Bronchial epithelial cell (primary cell): ENCODE data around the gene CD300A. TPM values are rescaled to one million over a fixed set of nuclear protein-coding genes. Genes with fewer than 3 reads are reported as not detected.

Source experiments
- DNase-seq: peaks from one replicate; pipeline ENCODE4 v3.0.0-alpha.2; 2010; ENCODE audit warnings: low read depth
- FAIRE-seq: peaks from 2 replicates; lab custom pipeline; 2011; peaks lifted over from hg19 to GRCh38; lab: Jason Lieb, UNC
- H3K27me3 ChIP-seq: 2 replicates; pipeline ENCODE4 v1.5.1; 2011; ENCODE audit warnings: low read length; ENCODE audit not compliant: control insufficient read depth, insufficient read depth
- H3K36me3 ChIP-seq: 2 replicates; pipeline ENCODE4 v1.5.1; 2011; ENCODE audit warnings: low read length; ENCODE audit not compliant: control insufficient read depth, insufficient read depth
- H3K4me3 ChIP-seq: 2 replicates; pipeline ENCODE4 v1.5.1; 2011; ENCODE audit warnings: mild to moderate bottlenecking, low read depth, low read length, control low read depth
- total RNA-seq: library from RNA; depleted of rRNA; stranded (reverse); fragments of >200 nt; gene quantifications from 2 replicates; pipeline ENCODE4 v1.2.1, GENCODE V29; 2014
- TF ChIP-seq, protein P1 (sequence below): IDR thresholded peaks from 2 replicates; pipeline ENCODE4 v1.5.1; 2011; ENCODE audit warnings: mild to moderate bottlenecking, moderate library complexity, low read length, control low read depth, inconsistent platforms; ENCODE audit not compliant: insufficient read depth, severe bottlenecking

The CD300A gene
- total RNA-seq, 1 donor from 2014 or later, result not detected

DNA sequence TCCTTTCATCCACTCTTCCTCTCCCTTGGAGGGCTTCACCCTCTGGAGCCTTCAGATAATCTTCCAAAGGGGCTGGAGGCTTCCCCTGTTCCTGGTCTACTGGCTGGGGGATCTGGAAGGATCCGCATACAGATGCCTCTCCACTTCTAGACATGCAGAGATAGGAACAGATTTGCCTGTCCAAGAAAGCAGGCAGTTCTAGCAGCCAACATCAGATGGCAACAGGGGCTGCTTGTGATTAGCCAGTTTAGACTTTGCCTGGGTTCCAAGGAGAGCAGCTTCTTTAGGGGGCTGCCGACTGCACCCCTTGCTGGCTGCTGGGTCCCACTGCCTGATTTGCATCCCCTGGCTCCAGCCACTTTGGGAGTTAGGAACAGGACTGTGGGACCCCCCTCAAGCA, 6.2 kb upstream of the CD300A start:
- FAIRE-seq (no peak), DNase-seq (no peak)
- Histone ChIP-seq H3K36me3 (no peaks in the 10 kb centered on the region), H3K4me3 (no peak overlapping the region), H3K27me3 (peaks cover 3% of the 10 kb centered on the region)
- TF ChIP-seq, protein P1, sequence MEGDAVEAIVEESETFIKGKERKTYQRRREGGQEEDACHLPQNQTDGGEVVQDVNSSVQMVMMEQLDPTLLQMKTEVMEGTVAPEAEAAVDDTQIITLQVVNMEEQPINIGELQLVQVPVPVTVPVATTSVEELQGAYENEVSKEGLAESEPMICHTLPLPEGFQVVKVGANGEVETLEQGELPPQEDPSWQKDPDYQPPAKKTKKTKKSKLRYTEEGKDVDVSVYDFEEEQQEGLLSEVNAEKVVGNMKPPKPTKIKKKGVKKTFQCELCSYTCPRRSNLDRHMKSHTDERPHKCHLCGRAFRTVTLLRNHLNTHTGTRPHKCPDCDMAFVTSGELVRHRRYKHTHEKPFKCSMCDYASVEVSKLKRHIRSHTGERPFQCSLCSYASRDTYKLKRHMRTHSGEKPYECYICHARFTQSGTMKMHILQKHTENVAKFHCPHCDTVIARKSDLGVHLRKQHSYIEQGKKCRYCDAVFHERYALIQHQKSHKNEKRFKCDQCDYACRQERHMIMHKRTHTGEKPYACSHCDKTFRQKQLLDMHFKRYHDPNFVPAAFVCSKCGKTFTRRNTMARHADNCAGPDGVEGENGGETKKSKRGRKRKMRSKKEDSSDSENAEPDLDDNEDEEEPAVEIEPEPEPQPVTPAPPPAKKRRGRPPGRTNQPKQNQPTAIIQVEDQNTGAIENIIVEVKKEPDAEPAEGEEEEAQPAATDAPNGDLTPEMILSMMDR, result no peak

DNA sequence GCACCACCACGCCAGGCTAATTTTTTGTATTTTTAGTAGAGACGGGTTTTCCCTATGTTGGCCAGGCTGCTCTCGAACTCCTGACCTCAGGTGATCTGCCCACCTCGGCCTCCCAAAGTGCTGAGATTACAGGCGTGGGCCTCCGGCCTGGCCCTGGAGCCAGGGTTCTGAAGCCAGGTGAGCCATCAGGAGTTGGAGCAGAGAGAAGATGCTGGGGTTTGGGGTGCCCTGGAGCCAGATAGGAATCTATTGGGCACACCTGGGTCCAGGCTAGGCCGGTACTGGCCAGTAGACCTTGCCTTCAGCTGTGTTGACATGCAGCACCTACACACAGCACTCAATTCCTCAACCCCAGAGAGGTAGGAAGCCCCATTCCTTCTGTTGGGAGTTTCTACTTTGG, 5.4 kb upstream of the CD300A start:
- no peaks in the 10 kb centered on the region for H3K36me3 ChIP-seq
- no peak overlapping the region for H3K4me3 ChIP-seq
- no peak for FAIRE-seq
- DNase-seq, result no peak
- TF ChIP-seq, protein P1, result no peak
- peaks cover 3% of the 10 kb centered on the region for H3K27me3 ChIP-seq

DNA sequence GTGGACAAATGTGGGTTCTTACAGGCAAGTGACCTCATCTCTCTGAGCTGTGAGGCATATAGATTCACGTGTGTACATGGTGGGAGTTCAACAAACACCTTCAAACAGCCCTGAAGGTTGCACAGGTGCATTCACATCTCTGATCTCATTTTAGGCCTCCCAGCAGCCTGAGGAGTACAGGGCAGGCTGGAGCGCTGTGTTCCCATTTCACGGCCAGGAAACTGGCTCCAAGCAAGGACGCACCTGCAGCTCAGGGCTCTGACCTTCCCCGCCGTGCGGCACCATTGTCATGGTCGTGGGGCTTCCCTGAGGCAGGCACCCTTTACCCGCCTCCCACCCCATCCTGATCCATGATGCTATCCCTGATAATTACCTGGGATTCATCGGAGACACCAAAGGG, 4.8 kb upstream of the CD300A start:
- FAIRE-seq (no peak), DNase-seq (no peak)
- no peak overlapping the region for H3K4me3 ChIP-seq
- peaks cover 3% of the 10 kb centered on the region for H3K27me3 ChIP-seq
- H3K36me3 ChIP-seq, result no peaks in the 10 kb centered on the region
- TF ChIP-seq, protein P1, result no peak

DNA sequence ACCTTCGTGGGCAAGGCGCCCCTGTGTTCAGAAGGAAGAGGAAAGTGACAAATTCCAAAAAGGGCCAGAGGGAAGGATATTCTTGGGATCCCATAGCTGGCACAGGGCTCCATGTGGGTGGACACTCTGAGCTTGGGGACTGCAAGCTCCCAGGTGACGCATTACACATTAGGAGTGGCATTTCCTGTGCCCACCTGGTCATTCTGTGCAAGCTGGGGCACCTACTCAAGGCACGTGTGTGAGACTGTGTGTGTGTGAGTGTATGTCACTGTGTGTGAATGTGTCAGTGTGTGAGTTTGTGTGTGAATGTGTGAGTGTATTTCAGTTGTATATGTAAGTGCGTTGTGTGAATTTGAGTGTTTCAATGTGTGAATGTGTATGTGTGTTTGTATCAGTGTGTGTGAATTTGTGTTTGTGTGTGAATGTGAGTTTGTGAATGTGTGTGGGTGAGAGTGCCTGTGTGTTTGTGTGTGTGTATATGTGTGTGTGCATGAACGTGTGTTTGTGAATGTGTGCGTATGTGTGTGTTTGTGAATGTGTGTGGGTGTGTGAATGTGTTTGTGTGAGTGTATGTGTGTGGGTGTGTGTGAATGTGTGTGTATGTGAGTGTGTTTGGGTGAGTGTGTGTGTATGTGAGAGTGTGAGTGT, 1.6 kb upstream of the CD300A start:
- DNase-seq (peak; percentile 35), FAIRE-seq (peak; percentile 99)
- peaks cover 3% of the 10 kb centered on the region for H3K27me3 ChIP-seq
- H3K36me3 ChIP-seq, result no peaks in the 10 kb centered on the region
- TF ChIP-seq, protein P1, result no peak
- no peak overlapping the region for H3K4me3 ChIP-seq

DNA sequence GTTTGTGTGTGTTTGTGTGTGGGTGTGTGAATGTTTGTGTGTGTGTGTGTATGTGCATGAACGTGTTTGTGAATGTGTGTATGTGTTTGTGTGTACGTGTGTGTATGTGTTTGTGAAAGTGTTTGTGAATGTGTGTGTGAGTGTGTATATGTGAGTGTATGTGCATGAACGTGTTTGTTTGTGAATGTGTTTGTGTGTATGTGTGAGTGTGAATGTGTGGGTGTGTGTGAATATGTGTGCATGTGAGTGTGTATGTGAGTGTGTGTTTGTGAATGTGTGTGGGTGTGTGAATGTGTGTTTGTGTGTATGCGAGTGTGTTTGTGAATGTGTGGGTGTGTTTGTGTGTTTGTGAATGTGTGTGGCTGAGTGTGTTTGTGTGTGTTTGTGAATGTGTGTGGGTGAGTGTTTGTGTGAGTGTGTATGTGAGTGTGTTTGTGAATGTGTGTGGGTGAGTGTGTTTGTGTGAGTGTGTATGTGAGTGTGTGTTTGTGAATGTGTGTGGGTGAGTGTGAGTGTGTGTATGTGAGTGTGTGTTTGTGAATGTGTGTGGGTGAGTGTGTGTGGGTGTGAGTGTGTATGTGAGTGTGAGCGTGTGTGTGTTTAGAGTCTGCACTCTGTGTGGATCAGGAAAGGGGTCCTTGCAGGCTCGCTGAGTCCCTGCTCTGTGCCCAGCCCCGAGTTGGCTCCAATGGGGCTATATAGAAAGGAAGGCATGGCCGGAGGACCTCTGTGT, 890 bp upstream of the CD300A start:
- H3K36me3 ChIP-seq, result no peaks in the 10 kb centered on the region

More for the DNA sequence above, 890 bp upstream of the CD300A start:
- DNase-seq, result no peak
- TF ChIP-seq, protein P1, result no peak
- H3K27me3 ChIP-seq, result peaks cover 3% of the 10 kb centered on the region
- H3K4me3 ChIP-seq, result no peak overlapping the region
- FAIRE-seq, result no peak
